DOHH2 (cell line): ENCODE data around the gene CYP4V2.

Experiments used
- H3F3A ChIP-seq: fragments of 200-600 bp; sonication (generic), shearing (Covaris generic); 2 replicates; pipeline ENCODE4 v1.6.0; 2016; ENCODE audit warnings: antibody characterized with exemption, mild to moderate bottlenecking; ENCODE audit not compliant: control insufficient read depth, insufficient read depth
- H3K27ac ChIP-seq: fragments of 200-600 bp; sonication (generic); 2 replicates; pipeline ENCODE4 v1.5.1; 2014; ENCODE audit warnings: low read depth, mild to moderate bottlenecking, low read length, moderate library complexity
- H3K27me3 ChIP-seq: fragments of 200-600 bp; sonication (generic); 2 replicates; pipeline ENCODE4 v1.6.1; 2014; ENCODE audit warnings: mild to moderate bottlenecking, low read length, mixed read lengths; ENCODE audit not compliant: control insufficient read depth
- H3K36me3 ChIP-seq: fragments of 200-600 bp; sonication (generic); 2 replicates; pipeline ENCODE4 v1.6.1; 2014; ENCODE audit warnings: mild to moderate bottlenecking, low read length, moderate library complexity, mixed read lengths; ENCODE audit not compliant: control insufficient read depth
- H3K4me1 ChIP-seq: fragments of 200-600 bp; sonication (generic); 2 replicates; pipeline ENCODE4 v1.6.1; 2014; ENCODE audit warnings: mild to moderate bottlenecking, low read length, mixed read lengths; ENCODE audit not compliant: control insufficient read depth
- H3K4me2 ChIP-seq: fragments of 200-600 bp; sonication (generic); 2 replicates; pipeline ENCODE4 v1.6.0; 2014; ENCODE audit warnings: mild to moderate bottlenecking, low read length, moderate library complexity
- H3K4me3 ChIP-seq: fragments of 200-600 bp; sonication (generic); 2 replicates; pipeline ENCODE4 v1.5.1; 2014; ENCODE audit warnings: mild to moderate bottlenecking, low read length, mixed read lengths
- H3K79me2 ChIP-seq: fragments of 200-600 bp; sonication (generic); 2 replicates; pipeline ENCODE4 v1.6.1; 2014; ENCODE audit warnings: mild to moderate bottlenecking, low read length, mixed read lengths; ENCODE audit not compliant: control insufficient read depth
- H3K9me2 ChIP-seq: fragments of 200-600 bp; sonication (generic); replicated peaks from 2 replicates; pipeline ENCODE4 v1.6.1; 2014; ENCODE audit warnings: mild to moderate bottlenecking, low read length, mixed read lengths; ENCODE audit not compliant: control insufficient read depth
- H3K9me3 ChIP-seq: fragments of 200-600 bp; sonication (generic); 2 replicates; pipeline ENCODE4 v1.6.1; 2014; ENCODE audit warnings: antibody characterized with exemption, low read length, mixed read lengths; ENCODE audit not compliant: control insufficient read depth, insufficient read depth
- H4K20me1 ChIP-seq: fragments of 200-600 bp; sonication (generic); 2 replicates; pipeline ENCODE4 v1.6.0; 2014; ENCODE audit warnings: low read depth, mild to moderate bottlenecking, antibody characterized with exemption, low read length, moderate library complexity; ENCODE audit not compliant: control insufficient read depth, insufficient read depth
- EZH2phosphoT487 ChIP-seq: fragments of 200-600 bp; sonication (generic); IDR thresholded peaks from 2 replicates; pipeline ENCODE4 v1.6.1; 2017; ENCODE audit warnings: borderline replicate concordance, mild to moderate bottlenecking, antibody characterized with exemption, low read length, moderate library complexity, mixed read lengths
- TF ChIP-seq, protein P1 (sequence below): fragments of 200-600 bp; sonication (generic); IDR thresholded peaks from one replicate; pipeline ENCODE4 v1.5.1; 2014; ENCODE audit warnings: antibody characterized with exemption, mild to moderate bottlenecking, low read depth, low read length; ENCODE audit not compliant: poor library complexity, severe bottlenecking

The CYP4V2 gene

DNA sequence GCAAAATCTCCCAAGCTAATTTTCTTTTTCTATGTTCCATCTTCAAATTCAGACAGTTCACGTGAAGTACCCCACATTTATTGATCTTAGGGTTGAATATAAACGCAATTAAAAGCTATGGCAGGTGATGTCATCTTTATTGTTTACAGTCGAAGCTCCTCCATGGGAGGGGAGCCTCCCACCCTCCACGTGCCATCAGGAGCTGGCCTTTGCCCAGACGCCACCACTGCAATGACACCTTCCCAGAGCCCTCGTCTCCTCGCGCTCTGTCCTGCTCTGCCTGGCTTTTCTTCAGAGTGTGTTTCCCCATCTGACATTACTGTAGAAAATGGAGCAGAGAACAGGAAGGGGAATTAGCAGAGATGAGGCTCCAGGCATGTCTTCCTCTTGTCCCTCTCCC is 18.8 kb upstream of the CYP4V2 start:
- no peak overlapping the region for H3K27ac ChIP-seq
- H4K20me1 ChIP-seq, result no peaks in the 10 kb centered on the region
- no peaks in the 10 kb centered on the region for H3K9me3 ChIP-seq
- H3K79me2 ChIP-seq, result no peaks in the 10 kb centered on the region
- no peaks in the 10 kb centered on the region for H3K36me3 ChIP-seq
- peaks cover 19% of the 10 kb centered on the region for H3K4me1 ChIP-seq
- no peaks in the 10 kb centered on the region; the same call in 1 of the 2 replicates for H3F3A ChIP-seq
- no peak overlapping the region for H3K4me3 ChIP-seq
- H3K9me2 ChIP-seq, result no peaks in the 10 kb centered on the region
- H3K27me3 ChIP-seq, result no peaks in the 10 kb centered on the region
- H3K4me2 ChIP-seq, result no peak overlapping the region
- TF ChIP-seq, protein P1, sequence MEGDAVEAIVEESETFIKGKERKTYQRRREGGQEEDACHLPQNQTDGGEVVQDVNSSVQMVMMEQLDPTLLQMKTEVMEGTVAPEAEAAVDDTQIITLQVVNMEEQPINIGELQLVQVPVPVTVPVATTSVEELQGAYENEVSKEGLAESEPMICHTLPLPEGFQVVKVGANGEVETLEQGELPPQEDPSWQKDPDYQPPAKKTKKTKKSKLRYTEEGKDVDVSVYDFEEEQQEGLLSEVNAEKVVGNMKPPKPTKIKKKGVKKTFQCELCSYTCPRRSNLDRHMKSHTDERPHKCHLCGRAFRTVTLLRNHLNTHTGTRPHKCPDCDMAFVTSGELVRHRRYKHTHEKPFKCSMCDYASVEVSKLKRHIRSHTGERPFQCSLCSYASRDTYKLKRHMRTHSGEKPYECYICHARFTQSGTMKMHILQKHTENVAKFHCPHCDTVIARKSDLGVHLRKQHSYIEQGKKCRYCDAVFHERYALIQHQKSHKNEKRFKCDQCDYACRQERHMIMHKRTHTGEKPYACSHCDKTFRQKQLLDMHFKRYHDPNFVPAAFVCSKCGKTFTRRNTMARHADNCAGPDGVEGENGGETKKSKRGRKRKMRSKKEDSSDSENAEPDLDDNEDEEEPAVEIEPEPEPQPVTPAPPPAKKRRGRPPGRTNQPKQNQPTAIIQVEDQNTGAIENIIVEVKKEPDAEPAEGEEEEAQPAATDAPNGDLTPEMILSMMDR, result no peak
- no peak for TF ChIP-seq EZH2phosphoT487

DNA sequence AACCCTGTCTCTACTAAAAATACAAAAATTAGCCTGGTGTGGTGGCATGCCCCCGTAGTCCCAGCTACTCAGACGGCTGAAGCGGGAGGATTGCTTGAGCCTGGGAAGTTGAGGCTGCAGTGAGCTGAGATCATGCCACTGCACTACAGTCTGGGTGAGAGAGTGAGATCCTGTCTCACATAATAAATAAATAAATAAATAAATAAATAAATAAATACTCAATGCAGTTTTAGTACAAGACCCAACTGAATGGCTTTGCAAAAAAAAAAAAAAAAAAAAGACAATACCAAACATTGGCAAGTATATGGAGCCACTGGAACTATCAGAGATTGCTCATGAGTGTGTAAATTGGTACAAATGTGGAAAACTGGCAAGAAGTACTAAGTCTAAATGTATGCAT is 3.3 kb upstream of the CYP4V2 start:
- H3K4me1 ChIP-seq, result peaks cover 25% of the 10 kb centered on the region

DNA sequence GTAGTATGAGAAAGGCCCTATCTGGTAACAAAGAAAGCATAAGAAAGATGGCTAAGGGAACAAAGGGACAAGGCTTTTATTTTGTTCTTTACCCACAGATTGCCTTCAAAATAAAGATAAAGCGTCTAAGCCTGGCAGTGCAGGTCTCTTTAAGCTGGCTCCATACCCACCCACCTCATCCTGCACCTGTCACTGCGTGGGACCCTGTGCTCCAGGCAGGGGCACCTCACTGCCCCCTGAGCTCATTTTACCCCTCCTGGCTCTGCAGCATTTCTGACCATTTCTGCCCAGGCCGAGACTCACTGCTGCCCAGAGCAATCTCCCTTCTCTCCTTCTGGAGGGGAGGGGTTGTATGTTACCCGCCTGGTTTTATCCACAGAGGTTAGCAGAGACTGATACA is 1.7 kb upstream of the CYP4V2 start:
- peak overlapping the region; percentile 85; the same call in 1 of the 2 replicates for H3K27ac ChIP-seq
- TF ChIP-seq, protein P1, result no peak
- TF ChIP-seq EZH2phosphoT487, result no peak
- H3K27me3 ChIP-seq, result no peaks in the 10 kb centered on the region
- peaks cover 21% of the 10 kb centered on the region for H3K79me2 ChIP-seq
- H3K4me1 ChIP-seq, result peaks cover 34% of the 10 kb centered on the region
- no peaks in the 10 kb centered on the region for H3K9me2 ChIP-seq
- H3K9me3 ChIP-seq, result no peaks in the 10 kb centered on the region
- H3F3A ChIP-seq, result peaks cover 10% of the 10 kb centered on the region; the same call in 1 of the 2 replicates
- peak overlapping the region; percentile 95 for H3K4me2 ChIP-seq
- no peaks in the 10 kb centered on the region for H4K20me1 ChIP-seq
- H3K36me3 ChIP-seq, result peaks cover 8% of the 10 kb centered on the region
- H3K4me3 ChIP-seq, result peak overlapping the region; percentile 92

More for the DNA sequence above, 3.3 kb upstream of the CYP4V2 start:
- Histone ChIP-seq H3K27ac (no peak overlapping the region), H3K4me2 (no peak overlapping the region), H3K36me3 (peaks cover 4% of the 10 kb centered on the region; the same call in 1 of the 2 replicates), H3K9me2 (no peaks in the 10 kb centered on the region), H3K79me2 (peaks cover 13% of the 10 kb centered on the region), H4K20me1 (no peaks in the 10 kb centered on the region), H3K27me3 (no peaks in the 10 kb centered on the region), H3F3A (peaks cover 10% of the 10 kb centered on the region; the same call in 1 of the 2 replicates), H3K9me3 (no peaks in the 10 kb centered on the region), H3K4me3 (no peak overlapping the region)
- TF ChIP-seq, protein P1, result no peak
- no peak for TF ChIP-seq EZH2phosphoT487
